ENCODE measurements around the gene MAMDC4.
"Not testable (repeated sequence)": the region's sequence is repeated elsewhere in the genome, so short reads cannot be mapped to it uniquely, and the experiment has no call there.

The MAMDC4 gene

DNA sequence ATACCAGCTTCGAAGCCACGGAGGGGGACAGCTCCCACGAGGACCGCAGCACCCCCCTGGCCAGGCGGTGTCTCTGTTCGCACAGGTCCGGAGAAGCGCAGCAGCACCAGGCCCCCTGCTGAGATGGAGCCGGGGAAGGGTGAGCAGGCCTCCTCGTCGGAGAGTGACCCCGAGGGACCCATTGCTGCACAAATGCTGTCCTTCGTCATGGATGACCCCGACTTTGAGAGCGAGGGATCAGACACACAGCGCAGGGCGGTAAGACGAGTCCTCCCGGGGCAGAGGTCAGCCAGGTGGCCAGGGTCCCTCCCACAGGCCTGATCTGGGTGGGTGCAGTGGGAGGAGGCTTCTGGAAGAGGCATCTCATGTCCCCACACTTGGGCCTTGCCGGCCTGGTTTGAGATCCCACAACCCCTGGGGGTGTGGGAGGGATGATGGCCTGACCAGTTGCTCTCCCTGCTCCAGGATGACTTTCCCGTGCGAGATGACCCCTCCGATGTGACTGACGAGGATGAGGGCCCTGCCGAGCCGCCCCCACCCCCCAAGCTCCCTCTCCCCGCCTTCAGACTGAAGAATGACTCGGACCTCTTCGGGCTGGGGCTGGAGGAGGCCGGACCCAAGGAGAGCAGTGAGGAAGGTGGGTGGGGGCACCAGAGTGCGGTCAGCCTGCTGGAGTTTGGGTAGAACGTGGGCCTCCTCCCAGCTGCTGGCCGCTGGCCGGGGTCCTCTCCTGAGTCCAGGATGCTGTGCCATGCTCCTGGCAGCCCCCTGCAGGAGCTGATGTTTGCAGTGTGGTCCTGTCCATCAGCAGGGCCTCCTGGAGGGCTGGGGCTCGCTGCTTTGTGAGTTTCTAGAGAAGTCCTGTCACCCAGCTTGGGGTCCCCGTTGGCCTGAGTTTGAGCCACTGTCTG, 12.7 kb upstream of the MAMDC4 start:
- no peak for DNase-seq

DNA sequence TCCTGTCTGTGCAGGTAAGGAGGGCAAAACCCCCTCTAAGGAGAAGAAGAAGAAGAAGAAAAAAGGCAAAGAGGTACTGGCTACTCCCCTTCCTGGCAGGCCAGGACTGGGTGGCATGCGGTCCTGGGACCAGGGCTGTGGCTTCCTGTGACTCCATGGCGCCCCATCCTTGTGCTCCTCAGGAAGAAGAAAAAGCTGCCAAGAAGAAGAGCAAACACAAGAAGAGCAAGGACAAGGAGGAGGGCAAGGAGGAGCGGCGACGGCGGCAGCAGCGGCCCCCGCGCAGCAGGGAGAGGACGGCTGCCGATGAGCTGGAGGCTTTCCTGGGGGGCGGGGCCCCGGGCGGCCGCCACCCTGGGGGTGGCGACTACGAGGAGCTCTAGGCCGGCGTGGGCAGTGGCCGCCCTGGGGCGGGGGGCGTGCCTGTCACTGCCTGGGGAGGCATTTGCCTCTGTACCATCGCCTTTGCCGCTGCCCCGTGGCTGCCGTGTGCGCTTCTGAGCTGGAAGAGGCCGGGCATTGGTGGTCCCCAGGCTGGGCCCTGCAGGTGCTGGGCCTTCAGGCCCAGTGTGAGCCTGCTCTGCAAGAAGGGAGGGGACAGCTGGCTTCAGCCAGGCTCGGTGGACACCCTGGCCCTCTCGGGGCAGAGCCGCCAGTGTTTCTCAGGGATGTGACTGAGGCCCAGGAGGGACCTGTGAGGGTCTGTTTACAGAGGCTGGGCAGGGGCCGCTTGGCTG, 11.8 kb upstream of the MAMDC4 start:
- peak; percentile 20 for DNase-seq

DNA sequence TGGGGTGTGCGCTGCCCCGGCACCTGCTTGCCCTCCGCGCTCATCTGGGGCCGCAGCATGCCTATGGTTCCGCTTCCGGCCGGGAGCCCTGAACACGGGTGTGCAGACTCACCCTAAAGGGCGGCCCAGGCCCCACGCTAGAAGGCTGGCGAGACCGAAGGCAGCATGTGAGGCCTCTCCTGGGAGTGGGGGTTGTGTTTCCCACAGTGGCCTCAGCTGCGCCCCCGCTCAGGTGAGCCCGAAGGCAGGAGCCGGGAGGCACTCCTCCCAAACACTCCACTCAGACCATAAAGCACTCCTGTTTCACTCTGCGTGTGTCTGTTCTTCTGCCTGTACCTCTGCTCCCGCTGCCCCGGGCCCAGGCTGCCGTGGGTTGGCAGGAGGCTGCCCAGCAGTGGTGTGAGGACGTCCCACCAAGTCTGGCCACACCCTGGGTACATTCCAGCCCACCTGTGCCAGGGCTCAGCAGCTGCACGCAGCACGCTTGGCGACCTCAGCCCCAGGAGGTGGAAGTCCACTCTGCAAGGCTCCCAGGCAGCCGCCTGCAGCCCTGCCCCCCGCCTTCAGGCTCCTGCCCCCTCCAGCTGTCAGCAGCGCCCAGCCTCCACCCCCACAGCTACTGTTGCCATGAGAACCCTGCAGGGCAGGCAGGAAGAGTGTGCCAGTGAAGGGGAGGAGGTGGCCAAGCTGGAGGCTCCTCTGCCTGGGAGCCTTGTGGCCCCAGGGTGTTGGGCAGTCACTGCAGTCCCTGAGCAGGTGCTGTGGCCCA, 11.1 kb upstream of the MAMDC4 start:
- DNase-seq, result peak; percentile 71

DNA sequence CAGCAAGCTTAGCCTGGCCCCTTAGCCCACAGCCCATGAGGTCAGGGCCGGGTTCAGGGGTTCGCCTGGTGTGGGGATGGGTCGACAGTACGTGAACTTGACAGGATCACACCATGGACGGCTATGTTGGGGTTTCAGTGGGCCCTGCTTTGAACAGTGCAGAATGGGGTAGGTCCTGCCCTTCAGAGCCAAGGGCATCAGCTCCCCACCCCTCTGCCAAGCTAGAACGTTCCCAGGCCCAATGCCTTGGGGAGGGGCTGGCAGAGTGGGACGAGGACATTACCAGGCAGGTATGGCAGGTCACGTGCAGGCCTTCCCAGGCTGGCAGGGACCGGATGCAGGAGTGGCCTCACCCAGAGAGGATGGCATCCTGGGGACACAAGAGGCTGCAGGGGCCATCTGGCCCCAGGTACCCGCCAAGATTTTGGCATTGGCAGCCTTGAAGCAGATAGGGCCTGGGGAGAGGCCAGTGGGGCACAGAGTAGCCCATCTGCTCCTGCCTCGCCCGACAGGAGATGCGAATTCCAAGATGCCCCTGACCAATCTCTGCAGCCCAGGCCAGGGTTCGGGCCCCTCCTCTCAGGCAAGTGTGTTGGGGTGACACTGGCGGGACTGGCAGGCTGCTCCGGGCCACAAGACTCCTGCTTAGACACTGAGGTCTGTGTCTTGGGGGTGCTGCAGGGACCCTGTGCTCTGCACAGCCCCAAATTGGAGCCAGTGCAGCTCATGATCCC, 10.3 kb upstream of the MAMDC4 start:
- DNase-seq, result not testable (repeated sequence)

DNA sequence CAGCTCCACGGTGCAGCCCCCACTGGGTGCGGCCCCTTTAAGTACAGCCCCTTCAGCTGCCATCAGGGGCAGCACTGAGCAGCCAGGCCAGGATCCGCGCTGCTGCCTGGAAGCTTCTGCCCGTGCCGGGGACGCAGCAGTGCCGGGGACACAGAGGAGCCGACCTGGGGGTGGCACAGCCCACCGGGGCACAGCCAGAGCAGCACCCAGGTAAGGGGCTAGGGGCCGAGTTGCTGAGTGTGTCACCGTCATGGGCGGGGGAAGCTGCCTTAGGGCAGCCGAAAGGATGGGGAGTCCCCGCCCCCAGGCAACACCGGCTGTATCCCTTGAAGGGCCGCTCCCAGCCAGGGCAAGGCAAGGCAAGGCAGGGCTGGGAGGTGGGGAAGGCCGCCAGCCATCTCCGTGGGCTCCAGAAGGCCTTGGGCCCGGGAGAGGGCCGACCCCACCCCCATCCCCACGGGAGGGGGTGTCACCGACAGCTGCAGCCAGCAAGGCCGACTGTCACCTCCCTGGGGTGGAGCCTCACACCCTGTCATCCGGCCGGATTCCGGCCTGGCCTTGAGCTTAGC, 9.7 kb upstream of the MAMDC4 start, which contains the start of gene AJM1:
Gene AJM1 (plus strand): TSS at position 99 of the 569 bp plus-strand sequence. CDS start 1,937 bp downstream, outside the sequence.
- peak; percentile 92 for DNase-seq

DNA sequence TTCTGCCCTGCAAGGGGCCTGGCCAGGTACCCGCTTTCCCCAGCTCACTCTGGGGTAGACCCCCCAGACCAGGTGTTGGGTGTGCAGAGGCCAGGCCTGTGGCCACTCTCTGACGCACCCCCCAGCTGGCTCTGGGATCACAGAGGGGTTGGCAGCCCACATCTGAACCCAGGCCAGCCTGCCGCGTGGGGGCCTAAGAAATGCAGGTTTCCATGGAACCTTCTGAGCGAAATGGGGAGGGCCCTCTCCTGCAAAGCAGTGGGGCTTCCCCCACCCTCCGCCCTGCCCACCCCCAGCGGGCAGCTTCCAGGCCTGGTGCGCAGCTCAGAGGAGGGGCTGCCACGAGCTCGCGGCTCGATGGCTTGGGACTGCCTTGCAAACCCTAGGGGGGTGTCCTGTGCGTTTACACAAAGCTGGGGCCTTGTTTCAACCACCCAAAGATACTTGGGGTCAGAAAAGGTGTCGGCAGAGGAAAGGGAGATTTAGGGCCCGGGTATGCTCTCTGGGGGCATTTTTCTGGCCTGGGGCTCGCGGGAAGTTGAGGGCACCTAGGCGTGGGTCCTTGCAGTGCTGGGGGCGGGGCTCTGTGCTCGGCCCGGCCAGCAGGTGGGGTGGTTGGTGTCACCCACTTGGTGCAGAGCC, 8.9 kb upstream of the MAMDC4 start:
- DNase-seq, result not testable (repeated sequence)

DNA sequence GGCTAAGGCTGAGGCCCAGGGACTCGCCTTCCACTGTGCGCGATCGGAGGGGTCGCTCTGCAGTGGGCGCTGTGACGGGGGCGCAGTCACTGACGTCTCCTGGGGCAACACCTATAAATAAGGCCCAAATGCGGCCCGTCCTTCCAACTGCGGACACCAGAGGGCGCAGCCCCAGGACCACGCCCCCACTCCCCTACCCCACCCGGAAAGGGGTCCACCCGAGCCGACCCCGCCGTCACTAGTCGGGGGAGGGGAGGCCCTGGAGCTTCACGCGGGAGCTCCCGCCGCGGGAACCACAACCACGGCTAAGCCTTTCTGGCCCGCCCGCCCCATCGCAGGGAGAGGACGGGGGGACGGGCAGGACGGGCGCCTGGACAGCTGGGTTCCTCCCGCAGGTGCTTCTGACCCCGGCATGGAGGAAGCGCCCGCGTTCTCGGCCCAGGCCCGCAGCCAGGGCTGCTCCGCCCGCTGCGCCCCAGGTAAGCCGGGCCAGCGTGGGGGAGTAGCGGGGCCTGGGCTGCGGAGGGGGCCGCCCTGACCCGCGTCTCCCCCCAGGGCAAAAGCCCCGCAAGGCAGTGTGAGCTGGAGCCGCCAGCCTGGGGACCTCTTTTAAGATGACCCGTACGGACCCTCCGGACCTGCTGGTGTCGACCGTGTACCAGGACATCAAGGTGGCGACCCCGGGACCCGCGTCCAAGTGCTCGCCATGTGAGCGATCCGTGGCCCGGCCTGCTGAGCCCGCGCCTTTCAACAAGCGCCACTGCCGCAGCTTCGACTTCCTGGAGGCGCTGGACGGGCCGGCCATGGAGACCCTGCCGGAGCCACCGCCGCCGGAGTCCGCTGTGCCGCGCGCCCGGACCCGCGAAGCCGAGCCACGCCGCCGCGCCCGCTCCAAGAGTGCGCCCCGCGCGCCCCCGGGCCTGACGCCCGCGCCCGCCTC, 8.1 kb upstream of the MAMDC4 start:
- peak; percentile 57 for DNase-seq

DNA sequence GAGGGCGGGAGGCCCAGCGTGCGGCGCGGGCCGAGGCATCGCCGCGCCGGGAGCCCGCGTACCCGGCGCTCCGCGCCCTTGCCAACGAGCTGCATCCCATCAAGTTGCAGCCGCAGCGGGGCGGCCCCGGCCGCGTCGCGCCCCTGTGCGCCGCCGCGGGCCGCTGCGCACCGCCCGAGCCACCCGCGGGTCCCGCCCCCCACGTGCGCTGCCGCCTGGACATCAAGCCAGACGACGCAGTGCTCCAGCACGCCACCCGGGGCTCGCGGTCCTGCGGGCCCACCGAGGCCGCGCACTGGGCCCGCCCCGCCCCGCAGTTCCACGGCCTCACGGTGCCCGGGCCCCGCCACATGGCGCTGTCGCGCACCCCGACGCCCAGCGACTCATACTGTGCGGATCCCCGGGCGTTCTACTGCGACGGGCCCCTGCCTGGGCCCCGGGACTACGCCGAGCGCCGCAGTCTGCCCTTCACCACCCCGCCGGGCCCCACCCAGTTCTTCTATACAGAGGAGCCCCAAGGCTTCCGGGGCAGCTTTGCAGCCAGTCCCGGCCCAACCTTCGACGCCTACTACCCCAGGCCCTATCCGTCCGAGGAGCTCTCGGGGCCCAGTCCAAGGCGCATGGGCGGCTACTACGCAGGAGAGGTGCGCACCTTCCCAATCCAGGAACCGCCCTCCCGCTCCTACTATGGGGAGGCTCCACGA, 7.2 kb upstream of the MAMDC4 start:
- peak; percentile 36 for DNase-seq

DNA sequence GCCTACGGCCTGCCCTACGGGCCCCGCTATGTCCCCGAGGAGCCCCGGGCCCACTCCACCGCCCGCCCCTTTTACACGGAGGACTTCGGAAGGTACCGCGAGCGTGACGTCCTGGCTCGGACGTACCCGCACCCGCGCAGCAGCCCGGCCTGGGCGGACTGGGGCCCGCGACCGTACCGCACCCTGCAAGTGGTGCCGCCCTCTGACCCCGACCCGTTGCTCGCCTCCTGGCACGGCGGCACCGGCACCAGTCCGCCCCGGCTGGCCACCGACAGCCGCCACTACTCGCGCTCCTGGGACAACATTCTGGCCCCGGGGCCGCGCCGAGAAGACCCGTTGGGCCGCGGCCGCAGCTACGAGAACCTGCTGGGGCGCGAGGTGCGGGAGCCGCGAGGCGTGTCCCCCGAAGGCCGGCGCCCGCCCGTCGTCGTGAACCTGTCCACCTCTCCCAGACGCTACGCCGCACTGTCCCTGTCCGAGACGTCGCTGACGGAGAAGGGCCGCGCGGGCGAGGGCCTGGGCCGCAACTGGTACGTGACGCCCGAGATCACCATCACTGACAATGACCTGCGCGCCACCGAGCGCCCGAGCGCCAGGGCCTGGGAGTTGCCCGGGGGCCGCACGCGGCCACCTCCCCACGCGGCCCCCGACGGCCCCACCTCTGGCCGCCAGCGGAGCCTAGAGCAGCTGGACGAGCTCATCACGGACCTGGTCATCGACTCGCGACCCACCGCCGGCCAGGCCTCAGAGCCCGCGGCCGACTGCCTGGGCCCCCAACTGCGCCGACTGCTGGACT, 6.5 kb upstream of the MAMDC4 start:
- no peak for DNase-seq

DNA sequence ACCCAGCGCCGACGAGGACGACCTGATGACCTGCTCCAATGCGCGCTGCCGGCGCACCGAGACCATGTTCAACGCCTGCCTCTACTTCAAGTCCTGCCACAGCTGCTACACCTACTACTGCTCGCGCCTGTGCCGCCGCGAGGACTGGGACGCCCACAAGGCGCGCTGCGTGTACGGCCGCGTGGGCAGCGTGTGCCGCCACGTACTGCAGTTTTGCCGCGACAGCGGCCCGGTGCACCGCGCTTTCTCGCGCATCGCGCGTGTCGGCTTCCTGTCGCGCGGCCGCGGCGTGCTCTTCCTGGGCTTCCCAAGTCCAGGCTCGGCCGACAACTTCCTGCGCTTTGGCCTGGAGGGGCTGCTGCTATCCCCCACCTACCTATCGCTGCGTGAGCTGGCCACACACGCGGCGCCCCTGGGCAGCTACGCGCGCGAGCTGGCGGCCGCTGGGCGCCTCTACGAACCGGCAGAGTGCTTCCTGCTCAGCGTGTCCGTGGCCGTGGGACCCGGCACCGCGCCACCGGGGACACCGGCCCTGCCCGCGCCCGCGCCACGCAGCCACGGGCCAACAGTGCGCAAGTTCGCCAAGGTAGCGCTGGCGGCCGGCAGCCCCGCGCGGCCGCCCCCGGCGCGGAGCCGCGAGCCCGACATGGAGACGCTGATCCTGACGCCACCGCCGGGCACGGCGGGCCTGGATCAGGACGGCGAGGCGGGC, 5.6 kb upstream of the MAMDC4 start:
- peak; percentile 30 for DNase-seq

DNA sequence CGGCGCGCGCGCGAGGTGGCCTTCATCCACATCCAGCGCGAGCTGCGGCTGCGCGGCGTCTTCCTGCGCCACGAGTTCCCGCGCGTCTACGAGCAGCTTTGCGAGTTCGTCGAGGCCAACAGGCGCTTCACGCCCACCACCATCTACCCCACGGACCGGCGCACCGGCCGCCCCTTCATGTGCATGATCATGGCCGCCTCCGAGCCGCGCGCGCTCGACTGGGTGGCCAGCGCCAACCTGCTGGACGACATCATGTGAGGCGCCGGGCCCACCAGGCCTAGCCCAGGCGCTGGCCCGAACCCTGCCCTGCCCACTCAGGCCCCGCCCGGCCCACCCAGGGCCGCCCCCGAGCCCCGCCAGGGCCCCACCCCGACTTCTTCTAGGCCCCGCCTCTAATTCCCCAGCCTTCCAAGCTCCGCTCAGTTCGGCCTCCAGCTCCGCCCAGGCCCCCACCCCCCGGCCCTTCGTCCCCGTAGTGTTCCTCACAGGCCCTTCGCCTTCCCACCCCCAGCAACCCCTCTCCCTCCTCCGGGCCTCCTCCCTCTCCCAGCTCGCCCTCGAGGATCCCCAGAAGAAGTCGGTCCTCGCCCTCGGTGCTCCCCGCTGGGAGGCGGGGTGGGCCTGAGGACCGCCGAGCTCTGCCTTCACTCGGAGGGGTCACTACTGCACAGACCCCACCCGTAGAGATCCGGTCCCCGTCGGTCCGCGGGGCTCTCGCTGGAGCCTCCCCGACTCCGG, 4.9 kb upstream of the MAMDC4 start:
- peak; percentile 71 for DNase-seq

DNA sequence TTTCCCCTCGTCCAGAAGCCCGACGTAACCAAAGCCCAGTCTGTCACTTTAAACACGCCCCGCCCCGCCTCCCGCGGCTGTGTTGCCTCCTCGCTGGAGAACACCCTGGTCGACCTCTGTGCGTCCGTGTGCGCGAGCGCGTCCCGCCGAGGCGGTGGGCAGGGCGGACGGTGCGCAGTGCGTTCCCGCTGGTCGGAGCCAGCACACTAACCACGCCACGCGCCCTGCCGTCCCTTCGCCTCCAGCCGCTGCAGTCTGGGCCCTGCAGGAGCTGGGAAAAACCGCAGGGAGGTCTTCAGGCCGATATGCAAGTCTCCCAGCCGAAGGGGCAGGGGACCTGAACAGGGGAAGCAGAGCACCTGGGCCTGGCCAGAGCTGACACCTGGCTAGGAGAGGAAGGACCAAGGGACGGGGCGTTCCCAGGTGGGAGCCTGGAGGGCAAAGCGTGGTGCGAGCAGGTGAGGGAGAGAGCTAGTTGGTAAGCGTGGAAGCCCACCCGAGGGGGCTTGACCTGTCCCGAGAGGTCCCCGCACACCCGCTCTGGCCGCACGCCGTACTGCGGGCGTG, 4.2 kb upstream of the MAMDC4 start:
- DNase-seq, result peak; percentile 91

DNA sequence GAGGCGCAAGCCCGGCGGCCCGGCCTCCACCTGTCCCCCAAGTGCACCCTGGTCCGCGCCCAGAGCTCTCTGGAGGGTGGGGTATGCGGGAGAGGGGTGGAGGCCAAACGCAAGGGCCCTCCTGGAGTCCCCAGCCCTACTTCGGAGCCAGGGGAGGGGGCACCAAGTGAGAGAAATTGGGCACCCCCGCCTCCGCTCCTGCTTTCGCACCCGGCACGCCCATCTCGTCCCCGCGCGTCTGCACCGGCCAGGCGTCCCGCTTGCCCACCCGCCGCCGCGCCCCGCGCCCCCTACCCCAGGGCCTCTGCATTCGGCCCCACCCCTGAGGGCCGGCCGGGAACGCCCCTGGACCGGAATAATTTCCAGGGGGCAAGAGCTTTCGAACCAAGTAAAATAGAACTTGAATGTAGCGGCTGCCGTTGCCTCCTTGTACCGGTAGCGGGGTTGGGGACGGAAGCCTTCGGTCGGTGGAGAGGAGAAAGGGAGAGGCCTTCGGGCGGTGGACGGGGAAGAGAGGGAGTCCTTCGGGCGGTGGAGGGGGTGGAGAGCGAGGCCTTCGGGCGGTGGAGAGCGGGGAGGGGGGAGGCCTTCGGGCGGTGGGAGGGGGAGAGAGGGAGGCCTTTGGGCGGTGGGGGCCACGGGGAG, 3.6 kb upstream of the MAMDC4 start:
- DNase-seq, result peak; percentile 74

DNA sequence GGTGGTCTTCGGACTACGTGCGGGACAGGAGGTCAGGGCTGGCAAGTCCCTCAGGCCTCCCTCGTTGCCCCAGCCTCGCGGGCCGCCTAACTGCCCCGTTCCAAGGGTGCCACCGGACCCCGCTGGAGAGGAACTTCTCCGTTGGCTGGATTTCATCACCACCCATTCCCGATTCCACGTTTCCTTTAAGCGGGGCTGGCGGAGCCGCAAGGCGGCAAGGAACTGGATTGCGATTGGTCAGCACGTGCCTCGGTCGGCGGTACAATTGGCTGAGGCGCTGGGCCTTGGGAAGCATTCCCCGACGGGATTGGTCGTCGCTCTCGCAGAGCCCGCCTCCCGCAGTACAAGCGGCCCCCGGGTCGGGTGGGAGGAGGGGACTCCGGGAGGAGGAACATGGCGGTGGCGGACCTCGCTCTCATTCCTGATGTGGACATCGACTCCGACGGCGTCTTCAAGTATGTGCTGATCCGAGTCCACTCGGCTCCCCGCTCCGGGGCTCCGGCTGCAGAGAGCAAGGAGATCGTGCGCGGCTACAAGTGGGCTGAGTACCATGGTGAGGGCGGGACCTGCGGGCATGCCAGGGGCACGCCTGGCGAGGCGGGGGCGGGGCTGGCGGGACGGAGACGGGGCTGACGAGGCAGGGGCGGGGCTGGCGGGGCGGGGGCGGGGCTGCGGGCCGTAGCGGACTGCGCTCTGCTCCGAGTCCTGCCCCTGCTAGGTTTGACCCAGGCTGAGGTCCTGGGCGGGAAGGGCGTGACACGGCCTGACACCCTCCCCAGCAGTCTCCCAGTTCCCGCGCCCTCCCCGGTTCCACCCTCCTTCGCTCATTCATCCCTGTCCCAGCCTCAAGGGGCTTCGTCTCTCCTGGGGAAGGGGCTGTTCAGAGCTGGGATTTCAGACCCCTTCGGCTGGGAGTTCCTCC, 2.8 kb upstream of the MAMDC4 start, which contains the start of gene PHPT1:
Gene PHPT1 (plus strand): TSS at position 372 of the 922 bp plus-strand sequence. CDS start 22 bp downstream, at position 394.
- peak; percentile 100 for DNase-seq
